ENCODE results near the gene MYH4. TPM values are rescaled to one million over a fixed set of nuclear protein-coding genes. Genes with fewer than 3 reads are reported as not detected.

The MYH4 gene
- total RNA-seq, 1 experiment from 2014 or later, result not detected

GRCh38 chr17:10492004-10492403 is 22.6 kb upstream of the MYH4 start:
- Mint-ChIP-seq H3K27me3 (ENCODE audit: low read depth) (peaks cover 2% of the 10 kb centered on the region; the same call in 1 of the 2 replicates), H3K4me3 (no peak overlapping the region), H3K36me3 (peaks cover 27% of the 10 kb centered on the region), H3K27ac (no peak overlapping the region), H3K4me1 (no peaks in the 10 kb centered on the region), H3K9me3 (peaks cover 59% of the 10 kb centered on the region)
- no peak for ATAC-seq
- ChIA-PET CTCF (interaction anchor here (1.0 to 1.2 kb wide), 2 partner anchors 123 to 137 kb away, joined by 3 to 6 read pairs; no protein-coding TSS in a partner anchor), POLR2A (no interaction called here)
- no peak for DNase-seq (ENCODE audit: low spot score)
- TF ChIP-seq, protein P1, sequence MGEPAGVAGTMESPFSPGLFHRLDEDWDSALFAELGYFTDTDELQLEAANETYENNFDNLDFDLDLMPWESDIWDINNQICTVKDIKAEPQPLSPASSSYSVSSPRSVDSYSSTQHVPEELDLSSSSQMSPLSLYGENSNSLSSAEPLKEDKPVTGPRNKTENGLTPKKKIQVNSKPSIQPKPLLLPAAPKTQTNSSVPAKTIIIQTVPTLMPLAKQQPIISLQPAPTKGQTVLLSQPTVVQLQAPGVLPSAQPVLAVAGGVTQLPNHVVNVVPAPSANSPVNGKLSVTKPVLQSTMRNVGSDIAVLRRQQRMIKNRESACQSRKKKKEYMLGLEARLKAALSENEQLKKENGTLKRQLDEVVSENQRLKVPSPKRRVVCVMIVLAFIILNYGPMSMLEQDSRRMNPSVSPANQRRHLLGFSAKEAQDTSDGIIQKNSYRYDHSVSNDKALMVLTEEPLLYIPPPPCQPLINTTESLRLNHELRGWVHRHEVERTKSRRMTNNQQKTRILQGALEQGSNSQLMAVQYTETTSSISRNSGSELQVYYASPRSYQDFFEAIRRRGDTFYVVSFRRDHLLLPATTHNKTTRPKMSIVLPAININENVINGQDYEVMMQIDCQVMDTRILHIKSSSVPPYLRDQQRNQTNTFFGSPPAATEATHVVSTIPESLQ (CRISPR knock-in tag; IDR thresholded peaks at IDR 0.05), result no peak
- TF ChIP-seq, protein P2, sequence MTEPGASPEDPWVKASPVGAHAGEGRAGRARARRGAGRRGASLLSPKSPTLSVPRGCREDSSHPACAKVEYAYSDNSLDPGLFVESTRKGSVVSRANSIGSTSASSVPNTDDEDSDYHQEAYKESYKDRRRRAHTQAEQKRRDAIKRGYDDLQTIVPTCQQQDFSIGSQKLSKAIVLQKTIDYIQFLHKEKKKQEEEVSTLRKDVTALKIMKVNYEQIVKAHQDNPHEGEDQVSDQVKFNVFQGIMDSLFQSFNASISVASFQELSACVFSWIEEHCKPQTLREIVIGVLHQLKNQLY (CRISPR knock-in tag; IDR thresholded peaks at IDR 0.05), result no peak
- TF ChIP-seq, protein P3, sequence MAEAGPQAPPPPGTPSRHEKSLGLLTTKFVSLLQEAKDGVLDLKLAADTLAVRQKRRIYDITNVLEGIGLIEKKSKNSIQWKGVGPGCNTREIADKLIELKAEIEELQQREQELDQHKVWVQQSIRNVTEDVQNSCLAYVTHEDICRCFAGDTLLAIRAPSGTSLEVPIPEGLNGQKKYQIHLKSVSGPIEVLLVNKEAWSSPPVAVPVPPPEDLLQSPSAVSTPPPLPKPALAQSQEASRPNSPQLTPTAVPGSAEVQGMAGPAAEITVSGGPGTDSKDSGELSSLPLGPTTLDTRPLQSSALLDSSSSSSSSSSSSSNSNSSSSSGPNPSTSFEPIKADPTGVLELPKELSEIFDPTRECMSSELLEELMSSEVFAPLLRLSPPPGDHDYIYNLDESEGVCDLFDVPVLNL (CRISPR knock-in tag; IDR thresholded peaks at IDR 0.05; ENCODE audit: borderline replicate concordance, low read depth), result no peak
- TF ChIP-seq, protein P4, sequence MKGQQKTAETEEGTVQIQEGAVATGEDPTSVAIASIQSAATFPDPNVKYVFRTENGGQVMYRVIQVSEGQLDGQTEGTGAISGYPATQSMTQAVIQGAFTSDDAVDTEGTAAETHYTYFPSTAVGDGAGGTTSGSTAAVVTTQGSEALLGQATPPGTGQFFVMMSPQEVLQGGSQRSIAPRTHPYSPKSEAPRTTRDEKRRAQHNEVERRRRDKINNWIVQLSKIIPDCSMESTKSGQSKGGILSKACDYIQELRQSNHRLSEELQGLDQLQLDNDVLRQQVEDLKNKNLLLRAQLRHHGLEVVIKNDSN (CRISPR knock-in tag; IDR thresholded peaks at IDR 0.05), result no peak
- TF ChIP-seq, protein P5, sequence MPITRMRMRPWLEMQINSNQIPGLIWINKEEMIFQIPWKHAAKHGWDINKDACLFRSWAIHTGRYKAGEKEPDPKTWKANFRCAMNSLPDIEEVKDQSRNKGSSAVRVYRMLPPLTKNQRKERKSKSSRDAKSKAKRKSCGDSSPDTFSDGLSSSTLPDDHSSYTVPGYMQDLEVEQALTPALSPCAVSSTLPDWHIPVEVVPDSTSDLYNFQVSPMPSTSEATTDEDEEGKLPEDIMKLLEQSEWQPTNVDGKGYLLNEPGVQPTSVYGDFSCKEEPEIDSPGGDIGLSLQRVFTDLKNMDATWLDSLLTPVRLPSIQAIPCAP (CRISPR knock-in tag; IDR thresholded peaks at IDR 0.05), result no peak
- TF ChIP-seq, protein P6, sequence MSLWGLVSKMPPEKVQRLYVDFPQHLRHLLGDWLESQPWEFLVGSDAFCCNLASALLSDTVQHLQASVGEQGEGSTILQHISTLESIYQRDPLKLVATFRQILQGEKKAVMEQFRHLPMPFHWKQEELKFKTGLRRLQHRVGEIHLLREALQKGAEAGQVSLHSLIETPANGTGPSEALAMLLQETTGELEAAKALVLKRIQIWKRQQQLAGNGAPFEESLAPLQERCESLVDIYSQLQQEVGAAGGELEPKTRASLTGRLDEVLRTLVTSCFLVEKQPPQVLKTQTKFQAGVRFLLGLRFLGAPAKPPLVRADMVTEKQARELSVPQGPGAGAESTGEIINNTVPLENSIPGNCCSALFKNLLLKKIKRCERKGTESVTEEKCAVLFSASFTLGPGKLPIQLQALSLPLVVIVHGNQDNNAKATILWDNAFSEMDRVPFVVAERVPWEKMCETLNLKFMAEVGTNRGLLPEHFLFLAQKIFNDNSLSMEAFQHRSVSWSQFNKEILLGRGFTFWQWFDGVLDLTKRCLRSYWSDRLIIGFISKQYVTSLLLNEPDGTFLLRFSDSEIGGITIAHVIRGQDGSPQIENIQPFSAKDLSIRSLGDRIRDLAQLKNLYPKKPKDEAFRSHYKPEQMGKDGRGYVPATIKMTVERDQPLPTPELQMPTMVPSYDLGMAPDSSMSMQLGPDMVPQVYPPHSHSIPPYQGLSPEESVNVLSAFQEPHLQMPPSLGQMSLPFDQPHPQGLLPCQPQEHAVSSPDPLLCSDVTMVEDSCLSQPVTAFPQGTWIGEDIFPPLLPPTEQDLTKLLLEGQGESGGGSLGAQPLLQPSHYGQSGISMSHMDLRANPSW (CRISPR knock-in tag; conservative IDR thresholded peaks at IDR 0.05; ENCODE audit: low read depth), result no peak
- TF ChIP-seq PRDM15 (CRISPR knock-in tag; IDR thresholded peaks at IDR 0.05) (no peak), MYBL2 (CRISPR knock-in tag; IDR thresholded peaks at IDR 0.05) (no peak), TEAD4 (CRISPR knock-in tag; IDR thresholded peaks at IDR 0.05) (no peak), ATF1 (CRISPR knock-in tag; IDR thresholded peaks at IDR 0.05) (no peak), SP1 (CRISPR knock-in tag; conservative IDR thresholded peaks at IDR 0.05) (no peak), SMAD4 (CRISPR knock-in tag; IDR thresholded peaks at IDR 0.05) (no peak), ZNF396 (CRISPR knock-in tag; IDR thresholded peaks at IDR 0.05; ENCODE audit: borderline replicate concordance) (no peak), ARID4B (CRISPR knock-in tag; IDR thresholded peaks at IDR 0.05; ENCODE audit: borderline replicate concordance) (no peak), NR2C2 (CRISPR knock-in tag; IDR thresholded peaks at IDR 0.05) (no peak)
- TF ChIP-seq, protein P7, sequence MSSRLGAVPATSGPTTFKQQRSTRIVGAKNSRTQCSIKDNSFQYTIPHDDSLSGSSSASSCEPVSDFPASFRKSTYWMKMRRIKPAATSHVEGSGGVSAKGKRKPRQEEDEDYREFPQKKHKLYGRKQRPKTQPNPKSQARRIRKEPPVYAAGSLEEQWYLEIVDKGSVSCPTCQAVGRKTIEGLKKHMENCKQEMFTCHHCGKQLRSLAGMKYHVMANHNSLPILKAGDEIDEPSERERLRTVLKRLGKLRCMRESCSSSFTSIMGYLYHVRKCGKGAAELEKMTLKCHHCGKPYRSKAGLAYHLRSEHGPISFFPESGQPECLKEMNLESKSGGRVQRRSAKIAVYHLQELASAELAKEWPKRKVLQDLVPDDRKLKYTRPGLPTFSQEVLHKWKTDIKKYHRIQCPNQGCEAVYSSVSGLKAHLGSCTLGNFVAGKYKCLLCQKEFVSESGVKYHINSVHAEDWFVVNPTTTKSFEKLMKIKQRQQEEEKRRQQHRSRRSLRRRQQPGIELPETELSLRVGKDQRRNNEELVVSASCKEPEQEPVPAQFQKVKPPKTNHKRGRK (CRISPR knock-in tag; IDR thresholded peaks at IDR 0.05; ENCODE audit: borderline replicate concordance), result no peak
- TF ChIP-seq, protein P8, sequence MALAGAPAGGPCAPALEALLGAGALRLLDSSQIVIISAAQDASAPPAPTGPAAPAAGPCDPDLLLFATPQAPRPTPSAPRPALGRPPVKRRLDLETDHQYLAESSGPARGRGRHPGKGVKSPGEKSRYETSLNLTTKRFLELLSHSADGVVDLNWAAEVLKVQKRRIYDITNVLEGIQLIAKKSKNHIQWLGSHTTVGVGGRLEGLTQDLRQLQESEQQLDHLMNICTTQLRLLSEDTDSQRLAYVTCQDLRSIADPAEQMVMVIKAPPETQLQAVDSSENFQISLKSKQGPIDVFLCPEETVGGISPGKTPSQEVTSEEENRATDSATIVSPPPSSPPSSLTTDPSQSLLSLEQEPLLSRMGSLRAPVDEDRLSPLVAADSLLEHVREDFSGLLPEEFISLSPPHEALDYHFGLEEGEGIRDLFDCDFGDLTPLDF (CRISPR knock-in tag; IDR thresholded peaks at IDR 0.05), result no peak

All from WTC11 (cell line).